Measurements from ENCODE around the gene BICRA. TPM values are rescaled to one million over a fixed set of nuclear protein-coding genes. Genes with fewer than 3 reads are reported as not detected.

BICRA gene
- total RNA-seq, 1 experiment from 2014 or later: 24.4 TPM

DNA sequence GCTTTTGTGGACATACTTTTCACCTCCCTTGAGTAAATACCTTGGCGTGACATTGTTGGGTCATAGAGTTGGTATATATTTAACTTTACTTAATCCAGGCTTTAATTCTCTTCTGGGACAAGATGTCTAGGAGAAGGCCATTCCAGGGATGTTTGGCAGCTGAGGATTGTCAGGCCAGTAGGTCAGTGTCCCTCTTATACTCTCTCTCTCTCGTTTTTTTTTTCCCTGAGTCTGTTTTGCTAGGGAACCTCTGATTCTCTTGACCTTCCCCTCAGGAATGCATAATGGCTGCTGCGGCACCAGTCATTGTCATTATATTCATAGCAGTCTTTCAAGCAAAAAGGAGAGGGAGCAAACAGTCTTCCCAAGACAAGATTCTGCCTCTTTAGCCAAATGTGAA lies 48.8 kb downstream of the BICRA start:
- CTCF ChIA-PET: no interaction called here
- H3K4me3 Mint-ChIP-seq (ENCODE audit: low read depth, unreplicated experiment): no peak overlapping the region
- H3K4me1 Mint-ChIP-seq (ENCODE audit: low read depth, unreplicated experiment): peaks cover 52% of the 10 kb centered on the region
- DNase-seq: no peak
- H3K9me3 Mint-ChIP-seq (ENCODE audit: low read depth, unreplicated experiment): no peaks in the 10 kb centered on the region
- no peak for TF ChIP-seq CTCF (IDR thresholded peaks at IDR 0.05; ENCODE audit: unreplicated experiment)
- H3K36me3 Mint-ChIP-seq (ENCODE audit: insufficient read depth, unreplicated experiment): peaks cover 22% of the 10 kb centered on the region
- no peaks in the 10 kb centered on the region for H3K27me3 Mint-ChIP-seq (ENCODE audit: unreplicated experiment)
- intact Hi-C loops (cut with micrococcal nuclease; ENCODE audit: unreplicated experiment): no loop called here
- peak overlapping the region; percentile 65 for H3K27ac Mint-ChIP-seq (ENCODE audit: unreplicated experiment)
- BruUV-seq (replicated peaks): no TSS peak

GRCh38 chr19:47658431-47659348 lies 49.8 kb downstream of the BICRA start:
- intact Hi-C loops (cut with micrococcal nuclease; ENCODE audit: unreplicated experiment): no loop called here
- Mint-ChIP-seq H3K36me3 (ENCODE audit: insufficient read depth, unreplicated experiment) (peaks cover 28% of the 10 kb centered on the region), H3K27me3 (ENCODE audit: unreplicated experiment) (no peaks in the 10 kb centered on the region), H3K4me1 (ENCODE audit: low read depth, unreplicated experiment) (peaks cover 56% of the 10 kb centered on the region), H3K27ac (ENCODE audit: unreplicated experiment) (peak overlapping the region; percentile 91), H3K9me3 (ENCODE audit: low read depth, unreplicated experiment) (no peaks in the 10 kb centered on the region), H3K4me3 (ENCODE audit: low read depth, unreplicated experiment) (peak overlapping the region; percentile 35)
- TF ChIP-seq CTCF (IDR thresholded peaks at IDR 0.05; ENCODE audit: unreplicated experiment): no peak
- peak; percentile 52 for DNase-seq
- CTCF ChIA-PET: interaction anchor here (0.6 to 1.2 kb wide), 6 partner anchors 10 to 547 kb away, joined by 3 to 9 read pairs (median 4); partner anchors contain the start of gene DHX34
- BruUV-seq (replicated peaks): no TSS peak

DNA sequence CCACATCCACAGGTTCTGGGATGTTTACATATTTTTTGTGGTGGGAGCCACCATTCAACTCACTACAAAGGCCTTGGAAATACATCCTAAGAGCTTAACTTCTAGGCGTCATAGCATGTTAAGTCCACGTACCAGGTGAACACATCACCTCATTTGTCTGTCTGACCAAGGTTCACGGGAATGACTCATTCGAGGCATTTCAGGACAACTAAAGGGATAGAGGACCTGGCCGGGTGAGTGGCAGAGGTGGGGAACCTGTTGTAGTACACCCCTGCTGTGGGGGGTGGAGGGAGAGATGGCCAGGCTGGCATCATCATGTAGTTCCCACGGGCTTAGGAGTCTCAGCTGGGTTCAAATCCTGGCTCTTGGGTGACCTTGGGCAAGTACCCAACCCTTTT lies 51.5 kb downstream of the BICRA start:
- Mint-ChIP-seq H3K36me3 (ENCODE audit: insufficient read depth, unreplicated experiment) (peaks cover 28% of the 10 kb centered on the region), H3K4me3 (ENCODE audit: low read depth, unreplicated experiment) (peak overlapping the region; percentile 28), H3K9me3 (ENCODE audit: low read depth, unreplicated experiment) (no peaks in the 10 kb centered on the region), H3K4me1 (ENCODE audit: low read depth, unreplicated experiment) (peaks cover 59% of the 10 kb centered on the region), H3K27me3 (ENCODE audit: unreplicated experiment) (no peaks in the 10 kb centered on the region), H3K27ac (ENCODE audit: unreplicated experiment) (peak overlapping the region; percentile 81)
- peak; percentile 61 for DNase-seq
- intact Hi-C loops (cut with micrococcal nuclease; ENCODE audit: unreplicated experiment): loop anchor here (5.0 kb wide), 1 partner anchor 58 kb away; no protein-coding TSS in a partner anchor
- no peak for TF ChIP-seq CTCF (IDR thresholded peaks at IDR 0.05; ENCODE audit: unreplicated experiment)
- BruUV-seq (replicated peaks): no TSS peak
- CTCF ChIA-PET: interaction anchor here (0.6 to 1.2 kb wide), 5 partner anchors 12 to 224 kb away, joined by 3 to 6 read pairs (median 3); partner anchors contain the start of gene EHD2

- H3K27me3 Mint-ChIP-seq (ENCODE audit: unreplicated experiment): no peaks in the 10 kb centered on the region
- TF ChIP-seq CTCF (IDR thresholded peaks at IDR 0.05; ENCODE audit: unreplicated experiment): no peak
- H3K4me1 Mint-ChIP-seq (ENCODE audit: low read depth, unreplicated experiment): peaks cover 59% of the 10 kb centered on the region
- DNase-seq: no peak
- intact Hi-C loops (cut with micrococcal nuclease; ENCODE audit: unreplicated experiment): loop anchor here (5.0 kb wide), 1 partner anchor 59 kb away; no protein-coding TSS in a partner anchor
- peak overlapping the region; percentile 52 for H3K27ac Mint-ChIP-seq (ENCODE audit: unreplicated experiment)
- H3K36me3 Mint-ChIP-seq (ENCODE audit: insufficient read depth, unreplicated experiment): peaks cover 24% of the 10 kb centered on the region
- no peaks in the 10 kb centered on the region for H3K9me3 Mint-ChIP-seq (ENCODE audit: low read depth, unreplicated experiment)
- CTCF ChIA-PET: no interaction called here
- no TSS peak for BruUV-seq (replicated peaks)
- H3K4me3 Mint-ChIP-seq (ENCODE audit: low read depth, unreplicated experiment): no peak overlapping the region
Measured at GRCh38 chr19:47661161-47661560, 52.2 kb downstream of the BICRA start.
